Stomach smooth muscle (tissue), 2 donors: ENCODE measurements around the gene HK3.

Source experiments
- H3K27ac ChIP-seq: one replicate; pipeline ENCODE4 v1.7.0; 2013; ENCODE audit warnings: mild to moderate bottlenecking, low read length, inconsistent platforms
- H3K27me3 ChIP-seq, 2 donors: one replicate each; pipeline ENCODE4 v1.7.0; 2013; ENCODE audit warnings: low read length in 2 of 2; ENCODE audit not compliant: insufficient read depth in 2 of 2, control insufficient read depth in 1 of 2
- H3K36me3 ChIP-seq, 2 donors: one replicate each; pipeline ENCODE4 v1.7.0; 2013; ENCODE audit warnings: low read length in 2 of 2; ENCODE audit not compliant: control insufficient read depth in 2 of 2, insufficient read depth in 2 of 2
- H3K4me1 ChIP-seq: one replicate; pipeline ENCODE4 v1.7.0; 2013; ENCODE audit warnings: low read length; ENCODE audit not compliant: control insufficient read depth, insufficient read depth
- H3K4me3 ChIP-seq, 2 donors: one replicate each; pipeline ENCODE4 v1.7.0; 2013; ENCODE audit warnings: low read length in 2 of 2
- H3K9ac ChIP-seq, 2 donors: one replicate each; pipeline ENCODE4 v1.7.0; 2013; ENCODE audit warnings: low read length in 2 of 2, mild to moderate bottlenecking in 1 of 2
- H3K9me3 ChIP-seq, 2 donors: one replicate each; pipeline ENCODE4 v1.7.0; 2013; ENCODE audit warnings: low read length in 2 of 2; ENCODE audit not compliant: control insufficient read depth in 2 of 2
- donor health status: healthy.
- donor health status: Pancreatic carcinoma.

The HK3 gene

GRCh38 chr5:176833286-176833685 lies 65.9 kb downstream of the HK3 start:
- H3K27ac ChIP-seq = no peak overlapping the region
- H3K4me3 ChIP-seq = no peak overlapping the region
- peaks cover 8 to 12% of the 10 kb centered on the region in 2 donors for H3K27me3 ChIP-seq
- H3K36me3 ChIP-seq = no peaks in the 10 kb centered on the region
- no peaks in the 10 kb centered on the region for H3K4me1 ChIP-seq
- H3K9ac ChIP-seq = no peak overlapping the region
- no peaks in the 10 kb centered on the region for H3K9me3 ChIP-seq

DNA sequence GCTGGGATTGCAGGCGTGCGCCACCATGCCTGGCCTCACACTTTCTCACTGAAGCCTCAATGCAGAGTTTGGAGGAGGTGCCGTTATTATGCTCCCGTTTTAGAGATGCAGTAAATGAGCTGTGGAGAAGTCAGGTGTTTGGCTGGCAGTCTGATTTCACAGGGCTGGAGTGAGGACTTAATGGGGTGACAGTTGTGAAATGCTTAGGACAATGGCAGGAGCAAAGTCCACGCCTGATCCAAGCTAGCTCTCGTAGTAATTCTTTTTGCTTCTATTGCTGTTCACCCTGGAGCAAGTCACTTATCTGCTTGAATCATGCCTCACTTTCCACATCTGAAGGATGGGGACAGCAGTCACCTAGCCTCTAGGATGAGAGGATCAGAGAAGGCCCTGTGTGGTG lies 67.0 kb downstream of the HK3 start:
- Histone ChIP-seq H3K4me3 (no peak overlapping the region), H3K9ac (no peak overlapping the region), H3K27me3 (peaks cover 8 to 12% of the 10 kb centered on the region in 2 donors), H3K27ac (no peak overlapping the region), H3K36me3 (no peaks in the 10 kb centered on the region), H3K9me3 (no peaks in the 10 kb centered on the region), H3K4me1 (no peaks in the 10 kb centered on the region)

DNA sequence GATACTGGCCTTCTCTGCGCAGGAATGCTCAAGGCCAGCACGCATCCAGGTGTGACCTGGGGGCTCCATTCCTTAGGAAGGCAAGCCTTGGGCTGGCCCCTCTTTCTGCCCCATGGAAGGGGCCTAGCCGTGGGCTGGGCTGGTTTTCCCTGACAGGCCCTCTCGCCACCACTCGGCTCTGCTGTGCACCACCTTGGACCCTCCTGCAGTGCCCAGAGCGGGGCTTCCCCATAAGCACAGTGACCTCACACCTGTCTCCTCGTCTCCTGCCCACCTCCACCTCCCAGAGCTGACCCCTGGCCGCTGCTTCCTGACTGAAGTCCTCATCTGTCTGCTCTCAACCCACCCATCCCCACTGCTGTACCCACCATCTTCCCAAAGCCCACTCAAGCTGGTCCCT lies 67.7 kb downstream of the HK3 start:
- H3K4me1 ChIP-seq = no peaks in the 10 kb centered on the region

GRCh38 chr5:176830995-176831423 lies 68.1 kb downstream of the HK3 start:
- Histone ChIP-seq H3K9me3 (no peaks in the 10 kb centered on the region), H3K9ac (no peak overlapping the region), H3K27ac (no peak overlapping the region), H3K36me3 (no peaks in the 10 kb centered on the region), H3K27me3 (peaks cover 8 to 12% of the 10 kb centered on the region in 2 donors), H3K4me1 (no peaks in the 10 kb centered on the region), H3K4me3 (no peak overlapping the region)

More for the DNA sequence above, 67.7 kb downstream of the HK3 start:
- H3K36me3 ChIP-seq = no peaks in the 10 kb centered on the region
- H3K9me3 ChIP-seq = no peaks in the 10 kb centered on the region
- peaks cover 8 to 12% of the 10 kb centered on the region in 2 donors for H3K27me3 ChIP-seq
- H3K27ac ChIP-seq = no peak overlapping the region
- no peak overlapping the region for H3K9ac ChIP-seq
- no peak overlapping the region for H3K4me3 ChIP-seq
